Muscle layer of duodenum (tissue), 2 donors: ENCODE results near the gene PVR.
"Not testable (repeated sequence)": the region's sequence is repeated elsewhere in the genome, so short reads cannot be mapped to it uniquely, and the experiment has no call there.

ENCODE experiments used
- H3K27ac ChIP-seq: one replicate; pipeline ENCODE4 v1.7.0; 2013; ENCODE audit warnings: mild to moderate bottlenecking, low read length
- H3K27me3 ChIP-seq: one replicate; pipeline ENCODE4 v1.7.0; 2013; ENCODE audit warnings: low read depth, mild to moderate bottlenecking, control low read depth, low read length
- H3K36me3 ChIP-seq, 2 donors: one replicate each; pipeline ENCODE4 v1.7.0; 2013; ENCODE audit warnings: low read length in 2 of 2, control low read depth in 1 of 2, mild to moderate bottlenecking in 1 of 2; ENCODE audit not compliant: insufficient read depth in 2 of 2, control insufficient read depth in 1 of 2
- H3K4me1 ChIP-seq, 2 donors: one replicate each; pipeline ENCODE4 v1.7.0; 2013; ENCODE audit warnings: low read length in 2 of 2, mild to moderate bottlenecking in 2 of 2, control low read depth in 1 of 2, moderate library complexity in 1 of 2; ENCODE audit not compliant: insufficient read depth in 2 of 2, control insufficient read depth in 1 of 2
- H3K4me3 ChIP-seq, 2 donors: one replicate each; pipeline ENCODE4 v1.7.0; 2013; ENCODE audit warnings: low read length in 2 of 2, low read depth in 1 of 2, mild to moderate bottlenecking in 1 of 2
- H3K9me3 ChIP-seq, 2 donors: one replicate each; pipeline ENCODE4 v1.7.0; 2013; ENCODE audit warnings: low read length in 2 of 2, control low read depth in 1 of 2, mild to moderate bottlenecking in 1 of 2; ENCODE audit not compliant: control insufficient read depth in 1 of 2
- donor health status: healthy.

Gene PVR

DNA sequence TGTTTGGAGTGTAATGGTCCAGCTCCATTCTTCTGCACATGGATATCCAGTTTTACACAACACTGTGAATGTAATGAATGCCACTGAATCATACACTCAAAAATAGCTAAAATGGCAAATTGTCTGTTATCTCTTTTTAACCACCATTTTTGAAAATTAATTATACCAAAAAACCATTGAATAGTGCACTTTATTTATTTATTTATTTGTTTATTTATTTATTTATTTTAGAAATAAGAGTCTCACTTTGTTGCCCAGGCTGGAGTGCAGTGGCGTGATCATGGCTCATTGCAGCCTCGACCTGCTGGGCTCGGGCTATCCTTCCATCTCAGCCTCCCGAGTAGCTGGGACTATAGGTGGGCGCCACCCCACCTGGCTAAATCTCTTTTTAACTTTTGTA lies 20.3 kb downstream of the PVR start:
- H3K4me3 ChIP-seq, result no peak overlapping the region

DNA sequence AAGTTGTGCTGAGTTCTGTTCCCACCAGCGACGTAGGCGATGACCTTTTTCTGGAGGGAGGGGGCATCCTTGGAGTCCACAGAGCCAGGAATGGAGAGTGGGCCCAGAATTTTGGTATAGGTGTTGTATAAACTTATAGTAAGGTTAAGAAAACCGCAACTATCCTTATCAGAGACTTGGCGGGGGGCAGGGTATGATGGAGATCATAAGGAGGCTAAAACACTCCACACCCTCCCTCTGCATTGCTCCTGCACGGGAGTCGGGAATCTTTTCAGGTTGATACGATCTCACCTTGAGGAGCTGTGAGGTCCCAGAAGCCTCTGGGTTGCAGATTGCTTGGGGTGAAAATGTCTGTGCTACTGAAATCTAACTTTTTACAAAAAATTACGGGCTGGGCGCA lies 21.3 kb downstream of the PVR start:
- Histone ChIP-seq H3K4me1 (no peaks in the 10 kb centered on the region), H3K27me3 (no peaks in the 10 kb centered on the region), H3K27ac (no peak overlapping the region), H3K9me3 (no peaks in the 10 kb centered on the region), H3K4me3 (no peak overlapping the region), H3K36me3 (peaks cover 14 to 33% of the 10 kb centered on the region in 2 donors)

More for the DNA sequence above, 20.3 kb downstream of the PVR start:
- Histone ChIP-seq H3K9me3 (no peaks in the 10 kb centered on the region), H3K27ac (no peak overlapping the region), H3K36me3 (peaks cover 21 to 41% of the 10 kb centered on the region in 2 donors), H3K4me1 (no peaks in the 10 kb centered on the region), H3K27me3 (no peaks in the 10 kb centered on the region)

DNA sequence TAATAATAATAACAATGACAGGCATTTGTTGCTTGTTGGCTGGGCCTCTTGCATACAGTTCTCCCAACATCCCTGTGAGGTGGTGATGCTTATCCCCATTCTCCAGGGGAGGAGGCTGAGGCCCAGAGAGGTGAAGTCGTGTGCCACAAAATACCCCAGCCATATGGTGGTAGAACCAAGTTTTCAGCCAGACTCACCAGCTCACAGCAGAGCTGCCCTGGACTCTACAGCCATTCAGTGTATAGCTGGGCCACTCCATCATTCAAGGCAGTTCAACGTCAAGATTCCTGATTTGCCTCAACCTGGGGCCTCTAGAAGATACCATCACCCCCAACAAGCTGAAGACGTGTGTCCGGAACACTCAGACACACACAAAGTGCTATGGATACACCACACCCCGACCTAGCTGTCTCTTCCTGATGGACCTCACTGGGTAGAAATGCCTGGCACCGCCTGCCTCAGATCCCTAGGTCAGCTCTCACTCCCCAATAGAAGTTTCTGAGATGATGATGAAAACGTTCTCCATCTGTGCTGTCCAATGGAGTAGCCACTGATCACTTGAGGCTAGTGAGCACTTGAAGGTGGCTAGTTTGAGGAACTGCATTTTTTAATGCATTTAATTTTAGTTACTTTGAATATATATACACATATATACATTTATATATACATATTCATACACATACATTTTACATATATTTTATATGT lies 23.3 kb downstream of the PVR start:
- no peak overlapping the region for H3K4me3 ChIP-seq
- H3K36me3 ChIP-seq, result peaks cover 0 to 13% of the 10 kb centered on the region in 2 donors
- no peaks in the 10 kb centered on the region for H3K9me3 ChIP-seq
- H3K4me1 ChIP-seq, result no peaks in the 10 kb centered on the region
- no peak overlapping the region for H3K27ac ChIP-seq
- no peaks in the 10 kb centered on the region for H3K27me3 ChIP-seq

DNA sequence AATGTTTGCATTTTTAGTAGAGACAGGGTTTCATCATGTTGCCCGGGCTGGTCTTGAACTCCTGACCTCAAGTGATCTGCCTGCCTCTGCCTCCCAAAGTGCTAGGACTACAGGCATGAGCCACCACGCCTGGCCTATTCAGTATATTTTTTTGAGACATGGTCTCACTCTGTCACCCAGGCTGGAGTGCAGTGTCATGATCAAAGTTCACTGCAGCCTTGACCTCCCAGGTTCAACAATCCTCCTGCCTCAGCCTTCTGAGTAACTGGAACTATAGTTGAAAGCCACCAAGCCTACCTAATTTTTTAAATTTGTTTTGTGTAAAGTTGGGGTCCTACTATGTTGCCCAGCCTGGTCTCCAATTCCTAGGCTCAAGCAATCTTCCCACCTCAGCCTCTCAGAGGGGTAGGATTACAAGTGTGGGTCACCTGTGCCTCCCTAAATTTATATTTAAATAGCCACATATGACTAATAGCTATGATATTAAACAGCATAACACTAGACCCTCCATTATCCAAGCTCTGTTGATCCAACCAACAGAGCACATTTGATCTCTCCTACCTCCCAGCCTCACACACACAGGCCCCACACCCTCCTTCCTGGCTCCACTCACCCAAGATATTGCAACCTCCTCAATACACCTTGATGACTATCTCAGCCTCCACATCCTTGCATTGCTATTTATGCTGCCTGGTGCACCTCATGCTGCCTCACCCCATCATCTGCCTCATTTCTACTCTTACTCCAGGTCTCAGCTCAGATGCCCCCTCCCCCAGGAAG lies 25.5 kb downstream of the PVR start:
- H3K27ac ChIP-seq, result no peak overlapping the region
- H3K36me3 ChIP-seq, result no peaks in the 10 kb centered on the region
- H3K9me3 ChIP-seq, result no peaks in the 10 kb centered on the region

DNA sequence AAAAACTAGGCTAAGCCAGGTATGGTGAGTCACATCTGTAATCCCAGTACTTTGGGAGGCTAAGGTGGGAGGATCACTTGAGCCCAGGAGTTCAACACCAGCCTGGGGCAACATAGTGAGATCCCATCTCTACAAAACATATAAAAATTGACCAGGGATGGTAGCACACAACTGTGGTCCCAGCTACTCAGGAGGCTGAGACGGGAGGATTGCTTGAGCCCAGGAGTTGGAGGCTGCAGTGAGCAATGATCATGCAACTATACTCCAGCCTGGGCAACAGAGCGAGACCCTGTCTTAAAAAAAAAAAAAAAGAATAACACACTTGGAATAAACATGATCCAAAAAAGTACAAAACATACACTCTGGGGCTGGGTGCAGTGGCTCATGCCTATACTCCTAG lies 26.3 kb downstream of the PVR start:
- H3K4me1 ChIP-seq, H3K4me3 ChIP-seq, H3K9me3 ChIP-seq, H3K27me3 ChIP-seq, H3K36me3 ChIP-seq, H3K27ac ChIP-seq: not testable (repeated sequence)

More for the DNA sequence above, 25.5 kb downstream of the PVR start:
- Histone ChIP-seq H3K4me1 (no peaks in the 10 kb centered on the region), H3K4me3 (no peak overlapping the region), H3K27me3 (no peaks in the 10 kb centered on the region)

DNA sequence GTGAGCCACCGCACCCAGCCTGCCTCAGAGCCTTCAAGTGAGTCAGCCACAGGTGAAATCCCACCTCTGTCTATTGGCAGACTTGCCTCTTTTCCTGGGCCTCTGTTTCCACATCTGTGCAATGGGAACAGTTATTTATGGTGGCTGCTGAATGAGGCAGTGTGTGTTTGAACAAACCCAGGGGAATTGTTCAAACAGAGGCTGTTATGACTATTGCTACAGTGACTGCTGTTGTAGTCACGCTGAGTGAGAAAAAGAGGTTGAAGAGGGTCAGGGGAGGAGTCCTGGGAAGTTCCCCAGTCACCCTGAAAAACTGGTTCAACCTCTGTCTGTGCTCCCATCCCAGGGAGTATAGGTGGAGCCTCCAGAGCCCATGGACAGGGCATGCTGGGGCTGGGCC lies 27.7 kb downstream of the PVR start, which contains the start of gene CEACAM19:
CEACAM19 (plus strand) TSS at position 83 of the 400 bp plus-strand sequence. CDS start 450 bp downstream, outside the sequence.
- no peak within 1 kb of the TSS for H3K4me3 ChIP-seq
- H3K4me1 ChIP-seq, result no peaks in the 10 kb centered on the region
- H3K9me3 ChIP-seq, result no peaks in the 10 kb centered on the region
- H3K27me3 ChIP-seq, result no peaks in the 10 kb centered on the region
- H3K36me3 ChIP-seq, result no peaks in the 10 kb centered on the region
- no peak within 1 kb of the TSS for H3K27ac ChIP-seq

DNA sequence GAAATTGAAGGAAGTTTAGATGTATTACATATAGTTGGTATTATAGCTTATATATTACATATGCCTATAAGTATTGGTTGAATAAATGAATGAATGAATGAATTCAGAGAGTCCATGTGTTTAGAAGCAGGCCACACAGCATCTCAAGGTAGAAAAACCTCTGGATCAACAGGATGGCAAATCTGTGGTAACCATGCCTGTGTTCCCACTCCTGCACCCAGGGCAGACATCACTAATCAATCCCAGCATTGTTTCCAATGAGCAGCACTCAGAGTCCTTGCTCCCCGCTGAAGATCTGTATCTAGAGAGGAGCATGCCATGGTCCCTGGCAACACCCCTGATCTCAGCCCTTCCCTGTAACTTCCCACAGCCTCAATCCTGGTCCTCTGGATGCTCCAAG lies 28.5 kb downstream of the PVR start:
- Histone ChIP-seq H3K9me3 (no peaks in the 10 kb centered on the region), H3K4me1 (no peaks in the 10 kb centered on the region), H3K4me3 (no peak overlapping the region), H3K27me3 (no peaks in the 10 kb centered on the region), H3K27ac (no peak overlapping the region), H3K36me3 (no peaks in the 10 kb centered on the region)

DNA sequence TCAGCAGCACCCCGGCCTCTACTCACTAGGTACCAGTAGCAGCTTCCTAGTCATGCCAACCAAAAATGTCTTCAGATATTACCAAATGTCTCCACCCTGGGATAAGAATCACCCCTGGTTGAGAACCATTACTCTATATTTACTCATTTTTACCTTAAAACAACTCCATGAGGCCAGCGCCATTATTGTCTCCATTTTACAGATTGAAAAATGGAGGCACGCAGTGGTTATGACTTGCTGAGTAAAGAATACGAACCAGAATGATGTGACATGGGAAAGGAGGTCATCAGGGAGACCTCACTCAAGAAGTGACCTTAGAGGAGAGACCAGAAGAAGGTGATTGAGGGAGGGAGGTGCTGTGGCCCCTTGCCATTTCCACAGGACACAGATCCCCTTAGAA lies 29.8 kb downstream of the PVR start:
- Histone ChIP-seq H3K4me3 (no peak overlapping the region), H3K27me3 (no peaks in the 10 kb centered on the region), H3K36me3 (no peaks in the 10 kb centered on the region), H3K9me3 (no peaks in the 10 kb centered on the region), H3K27ac (no peak overlapping the region), H3K4me1 (no peaks in the 10 kb centered on the region)

DNA sequence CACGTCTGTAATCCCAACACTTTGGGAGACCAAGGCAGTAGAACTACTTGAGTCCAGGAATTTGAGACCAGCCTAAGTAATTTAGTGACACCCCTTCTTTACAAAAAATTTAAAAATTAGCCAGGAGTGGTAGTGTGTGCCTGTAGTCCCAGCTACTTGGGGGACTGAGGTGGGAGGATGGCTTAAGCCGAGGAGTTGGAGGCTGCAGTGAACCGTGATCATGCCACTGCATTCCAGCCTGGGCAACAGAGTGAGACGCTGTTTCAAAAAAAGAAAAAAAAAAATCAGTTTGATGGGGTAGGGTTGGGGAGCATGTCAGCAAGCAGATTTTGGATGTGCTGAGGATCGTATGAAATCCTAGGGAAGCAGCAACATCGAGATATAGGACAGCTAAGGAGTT lies 31.8 kb downstream of the PVR start:
- H3K9me3 ChIP-seq, result no peaks in the 10 kb centered on the region
- H3K27ac ChIP-seq, result no peak overlapping the region
- peaks cover 0 to 3% of the 10 kb centered on the region in 2 donors for H3K36me3 ChIP-seq
- H3K27me3 ChIP-seq, result no peaks in the 10 kb centered on the region
- no peaks in the 10 kb centered on the region for H3K4me1 ChIP-seq
- no peak overlapping the region for H3K4me3 ChIP-seq

DNA sequence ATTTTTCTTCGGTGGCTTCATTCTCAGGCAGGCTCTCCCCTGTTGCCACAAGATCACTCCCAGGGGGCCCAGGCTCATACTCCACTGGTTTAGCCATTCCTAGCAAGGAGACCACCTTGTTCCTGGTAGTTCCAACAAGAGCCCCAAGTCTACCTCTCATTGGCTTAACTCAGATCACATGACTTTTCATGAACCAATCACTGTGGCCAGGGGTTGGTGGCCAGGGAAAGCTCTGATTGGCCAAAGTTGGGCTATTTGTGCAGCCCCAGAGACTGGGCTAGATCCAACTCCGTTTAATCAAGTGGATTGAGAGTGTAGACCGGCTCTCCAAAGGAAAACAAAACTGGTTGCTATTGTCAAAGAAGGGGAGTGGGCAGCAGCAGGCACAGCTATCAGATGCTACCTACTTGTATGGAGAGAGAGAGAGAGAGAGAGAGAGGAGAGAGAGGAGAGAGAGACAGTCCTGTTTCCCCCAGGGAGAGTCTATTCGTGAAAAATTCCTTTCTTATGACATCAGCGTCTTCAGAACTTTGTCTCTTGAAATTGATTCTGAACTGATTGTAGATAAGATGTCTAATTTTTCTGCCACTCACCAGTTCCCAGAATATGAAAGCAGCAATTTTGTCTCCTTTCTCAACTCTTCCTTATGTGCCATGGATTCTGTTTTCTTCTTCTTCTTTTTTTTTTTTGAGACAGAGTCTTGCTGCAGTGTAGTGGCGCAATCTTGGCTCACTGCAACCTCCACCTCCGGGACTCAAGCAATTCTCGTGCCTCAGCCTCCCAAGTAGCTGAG lies 33.5 kb downstream of the PVR start:
- Histone ChIP-seq H3K27me3 (no peaks in the 10 kb centered on the region), H3K36me3 (peaks cover 0 to 11% of the 10 kb centered on the region in 2 donors), H3K9me3 (no peaks in the 10 kb centered on the region), H3K4me3 (no peak overlapping the region), H3K4me1 (no peaks in the 10 kb centered on the region), H3K27ac (no peak overlapping the region)

DNA sequence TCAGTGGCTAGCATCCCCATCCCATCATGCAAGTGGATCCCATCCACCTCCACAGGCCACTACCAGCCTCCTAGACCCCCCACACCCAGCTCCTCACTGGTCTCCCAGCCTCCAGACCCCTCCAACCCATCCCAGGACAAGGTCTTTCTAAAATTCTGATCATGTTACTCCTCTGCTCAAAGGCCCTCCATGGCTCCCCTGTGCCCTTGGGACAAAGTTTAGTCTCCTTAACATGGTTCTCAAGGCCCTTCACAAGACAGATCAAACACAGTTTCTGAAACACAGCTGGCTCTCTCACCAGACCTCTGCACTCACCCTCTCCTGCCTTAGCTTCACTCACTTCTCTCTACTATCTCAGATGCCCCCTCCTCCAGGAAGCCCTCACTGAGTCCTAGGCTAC lies 36.8 kb downstream of the PVR start:
- peaks cover 0 to 17% of the 10 kb centered on the region in 2 donors for H3K36me3 ChIP-seq
- no peak overlapping the region for H3K27ac ChIP-seq
- no peaks in the 10 kb centered on the region for H3K27me3 ChIP-seq
- H3K4me1 ChIP-seq, result no peaks in the 10 kb centered on the region
- no peak overlapping the region for H3K4me3 ChIP-seq
- no peaks in the 10 kb centered on the region for H3K9me3 ChIP-seq
